Body of pancreas (tissue), 4 donors: ENCODE data around the gene LRRC73.

Experiments used
- CTCF ChIP-seq, 7 experiments: fragments of 450-650 bp in 4 of 7; fragments of 200-600 bp in 3 of 7; sonication (generic) in 3 of 7; IDR thresholded peaks; one replicate each; pipeline ENCODE4 v1.5.1; 2016 to 2019; ENCODE audit warnings: antibody characterized with exemption in 7 of 7
- POLR2A ChIP-seq, 3 donors: fragments of 450-650 bp; IDR thresholded peaks; one replicate each; pipeline ENCODE4 v1.6.1; 2016; ENCODE audit warnings: antibody characterized with exemption in 3 of 3, mild to moderate bottlenecking in 2 of 3

- TF ChIP-seq CTCF (IDR thresholded peaks at IDR 0.05) (no peak), POLR2A (IDR thresholded peaks at IDR 0.05) (no peak)
Observed at GRCh38 chr6:43468748-43469681, 41.1 kb downstream of the LRRC73 start.
